HCT116 (cell line): ENCODE measurements around the gene HIF1A. TPM values are rescaled to one million over a fixed set of nuclear protein-coding genes. Genes with fewer than 3 reads are reported as not detected.

Experiments used
- ATAC-seq: fragments of 200-7000 bp; cut with Tn5 transposase; 2 replicates; pipeline ENCODE4 v1.9.1; 2020; ENCODE audit warnings: mild to moderate bottlenecking, moderate library complexity
- BruUV-seq: library from RNA; stranded (reverse); fragments of 400-500 nt; replicated peaks from 2 replicates; lab custom pipeline; 2021; lab: Mats Ljungman, UMichigan
- CTCF ChIA-PET: fragments of 300-600 bp; sonication (Branson Sonifier 250); formaldehyde crosslinking; loops from one replicate; lab custom pipeline; 2021; ENCODE audit warnings: antibody characterized with exemption; lab: Charles Lee
- POLR2A ChIA-PET: fragments of 300-600, 350-600 bp; sonication (Branson Sonifier 250); formaldehyde crosslinking; loops from one replicate; lab custom pipeline; 2021; ENCODE audit warnings: antibody characterized with exemption; lab: Charles Lee
- RAD21 ChIA-PET, 2 experiments: fragments of 300-600 bp; sonication (Branson Sonifier 250); formaldehyde crosslinking; loops; one replicate each; lab custom pipeline; 2023; ENCODE audit warnings: low total read pairs in 2 of 2; ENCODE audit not compliant: uncharacterized antibody in 2 of 2, unreplicated experiment in 2 of 2, low non-redundant PET in 1 of 2; lab: Charles Lee
- DNase-seq: peaks from one replicate; pipeline ENCODE4 v3.0.0-alpha.2; 2010; ENCODE audit warnings: low read depth, low spot score
- H2AFZ ChIP-seq: fragments of 200-600 bp; shearing (Covaris generic), sonication (generic); 2 replicates; pipeline ENCODE4 v1.6.1; 2017; ENCODE audit warnings: low read depth, mixed run types, mixed read lengths, antibody characterized with exemption, low read length; ENCODE audit not compliant: poor library complexity, severe bottlenecking
- H3K27ac ChIP-seq: 2 replicates; pipeline ENCODE4 v1.5.1; 2012; ENCODE audit warnings: low read depth, low read length
- H3K27me3 ChIP-seq: fragments of 200-600 bp; sonication (generic); 2 replicates; pipeline ENCODE4 v1.6.1; 2016; ENCODE audit warnings: mixed run types, low read length, mixed read lengths; ENCODE audit not compliant: insufficient read depth
- H3K36me3 ChIP-seq, 2 experiments: fragments of 200-500 bp in 1 of 2; fragments of 200-600 bp in 1 of 2; sonication (Bioruptor generic) in 1 of 2; sonication (generic) in 1 of 2; 2 replicates each; pipeline versions ENCODE4 v1.5.1 to v1.6.1; 2014 to 2016; ENCODE audit warnings: low read length in 2 of 2, inconsistent platforms in 1 of 2, mixed read lengths in 1 of 2, mixed run types in 1 of 2; ENCODE audit not compliant: insufficient read depth in 2 of 2, control insufficient read depth in 1 of 2
- H3K4me1 ChIP-seq, 2 experiments: fragments of 200-600 bp in 1 of 2; sonication (generic) in 1 of 2; 2 replicates each; pipeline versions ENCODE4 v1.5.1 to v1.6.1; 2012 to 2017; ENCODE audit warnings: low read length in 2 of 2, inconsistent platforms in 1 of 2, mild to moderate bottlenecking in 1 of 2, mixed read lengths in 1 of 2, mixed run types in 1 of 2, moderate library complexity in 1 of 2; ENCODE audit not compliant: insufficient read depth in 2 of 2, control insufficient read depth in 1 of 2
- H3K4me2 ChIP-seq: fragments of 200-600 bp; sonication (generic); 2 replicates; pipeline ENCODE4 v1.6.1; 2017; ENCODE audit warnings: mixed run types, low read length, mixed read lengths
- H3K4me3 ChIP-seq, 2 experiments: fragments of 200-600 bp in 1 of 2; sonication (generic) in 1 of 2; replicated peaks in 1 of 2; 2 replicates each; pipeline ENCODE4 v1.5.1; 2011 to 2016; ENCODE audit warnings: low read length in 2 of 2, control low read depth in 1 of 2, low read depth in 1 of 2, mild to moderate bottlenecking in 1 of 2, mixed read lengths in 1 of 2, mixed run types in 1 of 2
- H3K79me2 ChIP-seq: fragments of 200-600 bp; sonication (generic); 2 replicates; pipeline ENCODE4 v1.6.1; 2017; ENCODE audit warnings: mild to moderate bottlenecking, mixed run types, low read length, moderate library complexity, mixed read lengths; ENCODE audit not compliant: insufficient read depth
- H3K9ac ChIP-seq: fragments of 200-600 bp; sonication (generic); 2 replicates; pipeline ENCODE4 v1.6.1; 2016; ENCODE audit warnings: low read length, mixed read lengths
- H3K9me2 ChIP-seq: fragments of 200-600 bp; sonication (generic), shearing (Covaris generic); 2 replicates; pipeline ENCODE4 v1.6.1; 2017; ENCODE audit warnings: mixed run types, mild to moderate bottlenecking, moderate library complexity; ENCODE audit not compliant: insufficient read depth
- H3K9me3 ChIP-seq, 2 experiments: fragments of 200-500 bp in 1 of 2; fragments of 200-600 bp in 1 of 2; sonication (Bioruptor generic) in 1 of 2; sonication (generic) in 1 of 2; 2 replicates each; pipeline ENCODE4 v1.6.1; 2014 to 2017; ENCODE audit warnings: low read length in 2 of 2, mixed read lengths in 2 of 2, inconsistent platforms in 1 of 2, low read depth in 1 of 2, mild to moderate bottlenecking in 1 of 2, mixed run types in 1 of 2, moderate library complexity in 1 of 2; ENCODE audit not compliant: control insufficient read depth in 1 of 2, insufficient read depth in 1 of 2
- H4K20me1 ChIP-seq: fragments of 200-600 bp; sonication (generic), shearing (Covaris generic); 2 replicates; pipeline ENCODE4 v1.6.1; 2017; ENCODE audit warnings: mixed run types, mild to moderate bottlenecking, moderate library complexity; ENCODE audit not compliant: insufficient read depth
- SRF ChIP-seq: IDR thresholded peaks from 2 replicates; pipeline ENCODE4 v1.6.1; 2012; ENCODE audit warnings: low read depth
- ZBTB33 ChIP-seq: IDR thresholded peaks from 2 replicates; pipeline ENCODE4 v1.6.1; 2011; ENCODE audit warnings: mild to moderate bottlenecking, low read length, moderate library complexity; ENCODE audit not compliant: insufficient replicate concordance; ENCODE audit errors: extremely low read depth
- intact Hi-C: fragments of 100-400 bp; cut with micrococcal nuclease; formaldehyde crosslinking; loops from 2 replicates; pipeline ENCODE4 v1.10.0; 2022
- total RNA-seq: library from RNA; stranded (reverse); gene quantifications from one replicate; pipeline ENCODE4 v1.2.1, GENCODE V29; 2021; ENCODE audit not compliant: unreplicated experiment

Gene HIF1A
- total RNA-seq, 1 experiment from 2014 or later: 113 TPM

DNA sequence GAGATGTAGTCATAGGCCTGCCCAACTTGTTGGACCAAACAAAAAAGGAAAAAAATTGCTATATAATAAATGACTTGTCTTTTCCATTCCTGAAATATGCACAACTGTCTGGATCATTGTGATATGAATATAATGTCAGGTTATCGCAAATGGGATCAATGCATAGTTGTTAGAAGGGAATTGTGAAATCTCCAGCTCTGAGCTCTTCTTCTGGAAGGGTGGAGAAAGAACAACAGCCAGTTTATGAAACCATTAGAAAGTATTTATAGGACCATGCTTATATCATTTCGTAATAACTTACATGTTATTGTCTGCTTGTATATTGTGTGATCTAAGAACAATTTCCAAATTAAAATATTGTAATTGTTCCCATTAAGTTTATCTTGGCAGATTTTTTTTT, 35.7 kb upstream of the HIF1A start (continued):
- TF ChIP-seq ZBTB33: no peak

DNA sequence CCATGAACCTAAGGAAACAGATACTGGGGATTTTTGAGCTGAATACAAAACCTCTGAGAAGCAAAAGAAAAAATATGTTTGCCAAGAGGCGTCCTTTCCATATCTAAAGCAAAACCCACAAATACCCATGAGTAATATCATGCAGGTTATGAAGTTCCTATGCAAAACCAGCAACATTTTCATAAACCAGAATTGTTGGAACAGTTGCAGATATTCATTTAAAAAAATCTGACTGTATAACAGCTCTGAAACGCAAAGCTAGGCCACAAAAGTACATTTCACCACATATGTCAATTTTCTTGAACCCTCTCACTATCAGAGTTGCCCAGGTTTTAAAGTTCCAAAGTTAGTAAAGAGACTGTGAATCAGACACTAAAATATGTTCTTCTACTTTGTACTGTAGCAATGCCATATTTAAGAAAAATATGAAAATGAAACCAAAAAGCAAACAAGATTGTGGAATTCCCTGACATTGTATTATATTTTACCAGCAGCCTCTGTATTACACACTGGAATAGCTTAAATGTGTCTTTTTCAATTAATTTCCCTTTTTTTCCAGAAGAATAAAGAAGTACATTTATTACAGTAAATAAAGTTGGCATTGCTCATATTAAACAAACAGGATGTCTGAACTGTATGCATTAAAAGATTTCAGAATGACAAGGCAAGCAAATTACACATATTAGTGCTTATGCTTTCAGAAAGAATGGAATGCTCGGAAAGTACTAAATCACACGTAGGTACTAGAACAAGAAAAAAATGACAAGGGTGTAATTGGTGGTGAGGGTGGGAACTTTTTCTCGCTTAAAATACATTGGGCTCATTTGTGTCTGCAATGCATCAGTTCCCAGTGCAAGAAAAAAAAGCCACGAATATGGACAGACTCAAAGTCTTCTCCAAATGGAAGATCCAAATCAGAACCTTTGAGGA, 33.6 kb upstream of the HIF1A start:
- no peaks in the 10 kb centered on the region for H3K79me2 ChIP-seq
- H2AFZ ChIP-seq: peak overlapping the region; percentile 63
- H3K9me2 ChIP-seq: no peaks in the 10 kb centered on the region
- H3K9ac ChIP-seq: no peak overlapping the region
- no peak for TF ChIP-seq SRF
- POLR2A ChIA-PET: interaction anchor here (1.0 kb wide), 1 partner anchor 33 kb away, joined by 3 read pairs; the partner anchor contains the start of gene HIF1A
- H3K4me3 ChIP-seq: no peak overlapping the region
- intact Hi-C loops: no loop called here
- CTCF ChIA-PET: no interaction called here
- H3K36me3 ChIP-seq: no peaks in the 10 kb centered on the region
- no peaks in the 10 kb centered on the region for H3K9me3 ChIP-seq
- H3K4me1 ChIP-seq: peaks cover 2 to 10% of the 10 kb centered on the region in 2 experiments; a peak in 1 of 4 replicates
- ATAC-seq (no peak), DNase-seq (no peak)
- H3K27me3 ChIP-seq: no peaks in the 10 kb centered on the region
- H4K20me1 ChIP-seq: no peaks in the 10 kb centered on the region
- no peak overlapping the region for H3K4me2 ChIP-seq
- BruUV-seq: no TSS peak
- H3K27ac ChIP-seq: no peak overlapping the region
- RAD21 ChIA-PET: no interaction called here
